ENCODE measurements around the gene RHOD. TPM values are rescaled to one million over a fixed set of nuclear protein-coding genes. Genes with fewer than 3 reads are reported as not detected.

RHOD gene
- total RNA-seq, 1 experiment from 2014 or later: 13.1 TPM

DNA sequence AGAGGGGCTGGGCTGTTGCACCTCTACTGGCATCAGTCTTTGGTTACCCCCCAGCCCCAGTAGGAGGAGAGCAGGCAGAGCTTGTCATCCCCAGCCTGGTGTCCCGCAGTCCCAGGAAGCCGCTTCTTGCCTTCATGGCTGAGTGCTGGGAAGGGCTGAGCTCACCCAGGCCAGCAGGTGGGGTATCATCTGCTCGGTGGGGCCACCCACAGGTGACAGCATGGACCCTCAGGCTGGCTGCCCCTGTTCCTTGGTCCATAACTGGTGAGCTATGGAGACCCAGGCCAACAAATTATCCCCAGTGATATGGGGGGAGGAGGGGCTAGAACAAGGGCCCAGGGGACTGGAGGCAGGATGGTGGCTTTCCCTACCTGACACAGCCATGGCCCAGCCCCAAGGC lies 6.5 kb upstream of the RHOD start (continued):
- TF ChIP-seq ATF6 (CRISPR knock-in tag; IDR thresholded peaks at IDR 0.05) (no peak), GABPB1 (CRISPR knock-in tag; IDR thresholded peaks at IDR 0.05) (no peak), RORB (CRISPR knock-in tag; IDR thresholded peaks at IDR 0.05) (no peak), ZNF219 (CRISPR knock-in tag; IDR thresholded peaks at IDR 0.05; ENCODE audit: borderline replicate concordance) (no peak)
- TF ChIP-seq, protein P1, sequence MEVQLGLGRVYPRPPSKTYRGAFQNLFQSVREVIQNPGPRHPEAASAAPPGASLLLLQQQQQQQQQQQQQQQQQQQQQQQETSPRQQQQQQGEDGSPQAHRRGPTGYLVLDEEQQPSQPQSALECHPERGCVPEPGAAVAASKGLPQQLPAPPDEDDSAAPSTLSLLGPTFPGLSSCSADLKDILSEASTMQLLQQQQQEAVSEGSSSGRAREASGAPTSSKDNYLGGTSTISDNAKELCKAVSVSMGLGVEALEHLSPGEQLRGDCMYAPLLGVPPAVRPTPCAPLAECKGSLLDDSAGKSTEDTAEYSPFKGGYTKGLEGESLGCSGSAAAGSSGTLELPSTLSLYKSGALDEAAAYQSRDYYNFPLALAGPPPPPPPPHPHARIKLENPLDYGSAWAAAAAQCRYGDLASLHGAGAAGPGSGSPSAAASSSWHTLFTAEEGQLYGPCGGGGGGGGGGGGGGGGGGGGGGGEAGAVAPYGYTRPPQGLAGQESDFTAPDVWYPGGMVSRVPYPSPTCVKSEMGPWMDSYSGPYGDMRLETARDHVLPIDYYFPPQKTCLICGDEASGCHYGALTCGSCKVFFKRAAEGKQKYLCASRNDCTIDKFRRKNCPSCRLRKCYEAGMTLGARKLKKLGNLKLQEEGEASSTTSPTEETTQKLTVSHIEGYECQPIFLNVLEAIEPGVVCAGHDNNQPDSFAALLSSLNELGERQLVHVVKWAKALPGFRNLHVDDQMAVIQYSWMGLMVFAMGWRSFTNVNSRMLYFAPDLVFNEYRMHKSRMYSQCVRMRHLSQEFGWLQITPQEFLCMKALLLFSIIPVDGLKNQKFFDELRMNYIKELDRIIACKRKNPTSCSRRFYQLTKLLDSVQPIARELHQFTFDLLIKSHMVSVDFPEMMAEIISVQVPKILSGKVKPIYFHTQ (CRISPR knock-in tag; IDR thresholded peaks at IDR 0.05): no peak

DNA sequence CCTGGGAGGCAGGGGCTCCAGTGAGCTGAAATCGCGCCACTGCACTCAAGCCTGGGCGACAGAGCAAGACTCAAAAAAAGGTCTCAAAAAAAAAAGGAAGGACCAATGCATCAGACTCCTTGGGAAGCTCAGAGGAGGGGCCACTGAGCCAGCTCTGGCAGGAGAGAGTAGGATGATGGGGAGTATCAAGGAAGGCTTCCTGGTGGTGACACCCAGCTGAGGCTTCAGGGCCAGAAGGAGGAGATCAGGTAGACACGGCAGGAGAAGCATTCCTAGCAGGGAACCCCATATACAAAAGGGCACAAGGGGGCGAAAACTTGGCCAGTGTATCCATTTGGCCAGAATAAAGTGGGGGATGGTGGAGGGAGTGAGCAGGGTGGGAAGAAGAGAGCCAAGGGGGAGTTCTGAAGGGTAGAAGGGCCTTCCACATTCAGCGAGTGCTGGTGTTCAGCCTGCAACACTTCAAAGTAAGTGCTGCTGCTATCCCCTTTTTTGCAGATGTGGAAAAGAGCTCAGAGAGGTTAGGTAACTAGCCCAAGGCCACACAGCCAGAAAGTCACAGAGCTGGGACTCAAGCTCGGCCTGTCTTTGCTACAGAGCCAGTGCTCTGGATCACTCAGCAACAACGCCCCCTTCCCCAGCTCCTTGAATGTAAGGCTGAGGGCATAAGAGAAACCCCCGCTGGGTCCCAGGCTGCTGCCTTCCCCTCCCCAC lies 5.3 kb upstream of the RHOD start:
- ATAC-seq (no peak), DNase-seq (ENCODE audit: low spot score) (no peak)
- Mint-ChIP-seq H3K4me3 (no peak overlapping the region), H3K4me1 (peaks cover 20% of the 10 kb centered on the region), H3K36me3 (no peaks in the 10 kb centered on the region), H3K27ac (no peak overlapping the region), H3K9me3 (no peaks in the 10 kb centered on the region), H3K27me3 (ENCODE audit: low read depth) (no peaks in the 10 kb centered on the region; the same call in 1 of the 2 replicates)
- TF ChIP-seq ZNF416 (CRISPR knock-in tag; IDR thresholded peaks at IDR 0.05) (no peak), NR2C2 (CRISPR knock-in tag; IDR thresholded peaks at IDR 0.05) (no peak), ZNF671 (CRISPR knock-in tag; IDR thresholded peaks at IDR 0.05) (no peak), MXD4 (CRISPR knock-in tag; IDR thresholded peaks at IDR 0.05; ENCODE audit: borderline replicate concordance) (no peak), MYBL2 (CRISPR knock-in tag; IDR thresholded peaks at IDR 0.05) (no peak), FOXJ3 (CRISPR knock-in tag; IDR thresholded peaks at IDR 0.05; ENCODE audit: borderline replicate concordance) (no peak), NFATC4 (CRISPR knock-in tag; IDR thresholded peaks at IDR 0.05) (no peak), FOXK1 (CRISPR knock-in tag; IDR thresholded peaks at IDR 0.05) (no peak), ETV6 (CRISPR knock-in tag; IDR thresholded peaks at IDR 0.05) (no peak), HMGA2 (CRISPR knock-in tag; IDR thresholded peaks at IDR 0.05) (no peak), HMGXB4 (CRISPR knock-in tag; IDR thresholded peaks at IDR 0.05) (no peak), E2F1 (CRISPR knock-in tag; IDR thresholded peaks at IDR 0.05) (no peak)
- TF ChIP-seq, protein P2, sequence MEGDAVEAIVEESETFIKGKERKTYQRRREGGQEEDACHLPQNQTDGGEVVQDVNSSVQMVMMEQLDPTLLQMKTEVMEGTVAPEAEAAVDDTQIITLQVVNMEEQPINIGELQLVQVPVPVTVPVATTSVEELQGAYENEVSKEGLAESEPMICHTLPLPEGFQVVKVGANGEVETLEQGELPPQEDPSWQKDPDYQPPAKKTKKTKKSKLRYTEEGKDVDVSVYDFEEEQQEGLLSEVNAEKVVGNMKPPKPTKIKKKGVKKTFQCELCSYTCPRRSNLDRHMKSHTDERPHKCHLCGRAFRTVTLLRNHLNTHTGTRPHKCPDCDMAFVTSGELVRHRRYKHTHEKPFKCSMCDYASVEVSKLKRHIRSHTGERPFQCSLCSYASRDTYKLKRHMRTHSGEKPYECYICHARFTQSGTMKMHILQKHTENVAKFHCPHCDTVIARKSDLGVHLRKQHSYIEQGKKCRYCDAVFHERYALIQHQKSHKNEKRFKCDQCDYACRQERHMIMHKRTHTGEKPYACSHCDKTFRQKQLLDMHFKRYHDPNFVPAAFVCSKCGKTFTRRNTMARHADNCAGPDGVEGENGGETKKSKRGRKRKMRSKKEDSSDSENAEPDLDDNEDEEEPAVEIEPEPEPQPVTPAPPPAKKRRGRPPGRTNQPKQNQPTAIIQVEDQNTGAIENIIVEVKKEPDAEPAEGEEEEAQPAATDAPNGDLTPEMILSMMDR (IDR thresholded peaks at IDR 0.05): no peak
- TF ChIP-seq, protein P3, sequence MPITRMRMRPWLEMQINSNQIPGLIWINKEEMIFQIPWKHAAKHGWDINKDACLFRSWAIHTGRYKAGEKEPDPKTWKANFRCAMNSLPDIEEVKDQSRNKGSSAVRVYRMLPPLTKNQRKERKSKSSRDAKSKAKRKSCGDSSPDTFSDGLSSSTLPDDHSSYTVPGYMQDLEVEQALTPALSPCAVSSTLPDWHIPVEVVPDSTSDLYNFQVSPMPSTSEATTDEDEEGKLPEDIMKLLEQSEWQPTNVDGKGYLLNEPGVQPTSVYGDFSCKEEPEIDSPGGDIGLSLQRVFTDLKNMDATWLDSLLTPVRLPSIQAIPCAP (CRISPR knock-in tag; IDR thresholded peaks at IDR 0.05): no peak
- TF ChIP-seq, protein P4, sequence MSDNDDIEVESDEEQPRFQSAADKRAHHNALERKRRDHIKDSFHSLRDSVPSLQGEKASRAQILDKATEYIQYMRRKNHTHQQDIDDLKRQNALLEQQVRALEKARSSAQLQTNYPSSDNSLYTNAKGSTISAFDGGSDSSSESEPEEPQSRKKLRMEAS (CRISPR knock-in tag; IDR thresholded peaks at IDR 0.05): no peak
- TF ChIP-seq, protein P5, sequence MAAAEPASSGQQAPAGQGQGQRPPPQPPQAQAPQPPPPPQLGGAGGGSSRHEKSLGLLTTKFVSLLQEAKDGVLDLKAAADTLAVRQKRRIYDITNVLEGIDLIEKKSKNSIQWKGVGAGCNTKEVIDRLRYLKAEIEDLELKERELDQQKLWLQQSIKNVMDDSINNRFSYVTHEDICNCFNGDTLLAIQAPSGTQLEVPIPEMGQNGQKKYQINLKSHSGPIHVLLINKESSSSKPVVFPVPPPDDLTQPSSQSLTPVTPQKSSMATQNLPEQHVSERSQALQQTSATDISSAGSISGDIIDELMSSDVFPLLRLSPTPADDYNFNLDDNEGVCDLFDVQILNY (CRISPR knock-in tag; IDR thresholded peaks at IDR 0.05): no peak
- TF ChIP-seq, protein P6, sequence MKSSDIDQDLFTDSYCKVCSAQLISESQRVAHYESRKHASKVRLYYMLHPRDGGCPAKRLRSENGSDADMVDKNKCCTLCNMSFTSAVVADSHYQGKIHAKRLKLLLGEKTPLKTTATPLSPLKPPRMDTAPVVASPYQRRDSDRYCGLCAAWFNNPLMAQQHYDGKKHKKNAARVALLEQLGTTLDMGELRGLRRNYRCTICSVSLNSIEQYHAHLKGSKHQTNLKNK (CRISPR knock-in tag; IDR thresholded peaks at IDR 0.05): no peak
- CTCF ChIA-PET: interaction anchor here (0.6 to 4.0 kb wide), 17 partner anchors 8 to 331 kb away, joined by 3 to 22 read pairs (median 4); partner anchors contain the start of gene SYT12
- POLR2A ChIA-PET: interaction anchor here (0.5 kb wide), 1 partner anchor 51 kb away, joined by 3 read pairs; no protein-coding TSS in a partner anchor

All from WTC11 (cell line).